H9 (cell line): ENCODE results near the gene HDAC3. TPM values are rescaled to one million over a fixed set of nuclear protein-coding genes. Genes with fewer than 3 reads are reported as not detected.
A peak's percentile ranks its signal among the peaks of the same experiment; 100 is the strongest.

Experiments
- DNase-seq: peaks from one replicate; pipeline ENCODE4 v3.0.0-alpha.2; 2017
- H2AFZ ChIP-seq: one replicate; pipeline ENCODE4 v1.6.1; 2013; ENCODE audit warnings: mild to moderate bottlenecking, low read length, control low read depth, moderate library complexity
- H2AK5ac ChIP-seq: 2 replicates; pipeline ENCODE4 v1.6.1; 2013; ENCODE audit warnings: low read length, control low read depth, mixed read lengths; ENCODE audit not compliant: insufficient read length
- H2BK120ac ChIP-seq: one replicate; pipeline ENCODE4 v1.6.1; 2013; ENCODE audit warnings: low read depth, mild to moderate bottlenecking, low read length, control low read depth, inconsistent platforms; ENCODE audit not compliant: poor library complexity, severe bottlenecking
- H2BK12ac ChIP-seq: 2 replicates; pipeline ENCODE4 v1.6.1; 2013; ENCODE audit warnings: low read length, control low read depth, mixed read lengths, low read depth; ENCODE audit not compliant: insufficient read length
- H2BK15ac ChIP-seq: 2 replicates; pipeline ENCODE4 v1.6.1; 2013; ENCODE audit warnings: low read depth, low read length, control low read depth
- H2BK20ac ChIP-seq: one replicate; pipeline ENCODE4 v1.6.1; 2013; ENCODE audit warnings: low read depth, mild to moderate bottlenecking, low read length, control low read depth, inconsistent platforms; ENCODE audit not compliant: poor library complexity, severe bottlenecking
- H2BK5ac ChIP-seq: 2 replicates; pipeline ENCODE4 v1.6.1; 2013; ENCODE audit warnings: low read length, control low read depth, mixed read lengths; ENCODE audit not compliant: insufficient read length
- H3K14ac ChIP-seq: 2 replicates; pipeline ENCODE4 v1.6.1; 2013; ENCODE audit warnings: low read length, control low read depth; ENCODE audit not compliant: insufficient read depth
- H3K18ac ChIP-seq: 2 replicates; pipeline ENCODE4 v1.6.1; 2013; ENCODE audit warnings: low read depth, mild to moderate bottlenecking, mixed read lengths, low read length, control low read depth; ENCODE audit not compliant: insufficient read length
- H3K23ac ChIP-seq: 2 replicates; pipeline ENCODE4 v1.6.1; 2013; ENCODE audit warnings: low read length, control low read depth, mixed read lengths, low read depth; ENCODE audit not compliant: insufficient read length
- H3K23me2 ChIP-seq: 2 replicates; pipeline ENCODE4 v1.6.1; 2013; ENCODE audit warnings: low read depth, mild to moderate bottlenecking, mixed read lengths, low read length, control low read depth; ENCODE audit not compliant: insufficient read length, poor library complexity, severe bottlenecking
- H3K27ac ChIP-seq: 2 replicates; pipeline ENCODE4 v1.5.1; 2013; ENCODE audit warnings: low read length, control low read depth, mixed read lengths, low read depth; ENCODE audit not compliant: insufficient read length
- H3K27me3 ChIP-seq: 2 replicates; pipeline ENCODE4 v1.6.1; 2013; ENCODE audit warnings: low read length, control low read depth, inconsistent platforms; ENCODE audit not compliant: insufficient read depth
- H3K4ac ChIP-seq: 2 replicates; pipeline ENCODE4 v1.6.1; 2013; ENCODE audit warnings: low read depth, mild to moderate bottlenecking, control low read depth, inconsistent platforms, low read length, moderate library complexity
- H3K4me1 ChIP-seq: 2 replicates; pipeline ENCODE4 v1.6.1; 2013; ENCODE audit warnings: low read length, control low read depth, inconsistent platforms; ENCODE audit not compliant: insufficient read depth
- H3K4me2 ChIP-seq: 2 replicates; pipeline ENCODE4 v1.6.1; 2013; ENCODE audit warnings: low read length, control low read depth, mixed read lengths; ENCODE audit not compliant: insufficient read length, insufficient read depth
- H3K56ac ChIP-seq: 2 replicates; pipeline ENCODE4 v1.6.1; 2013; ENCODE audit warnings: low read depth, mild to moderate bottlenecking, mixed read lengths, low read length, control low read depth; ENCODE audit not compliant: insufficient read length
- H3K79me1 ChIP-seq: 2 replicates; pipeline ENCODE4 v1.6.1; 2013; ENCODE audit warnings: low read depth, mild to moderate bottlenecking, moderate library complexity, low read length, control low read depth, inconsistent platforms; ENCODE audit not compliant: insufficient read depth, poor library complexity, severe bottlenecking
- H3K79me2 ChIP-seq: 2 replicates; pipeline ENCODE4 v1.6.1; 2013; ENCODE audit warnings: low read length, control low read depth, inconsistent platforms; ENCODE audit not compliant: insufficient read depth
- H3K9ac ChIP-seq: 2 replicates; pipeline ENCODE4 v1.6.1; 2013; ENCODE audit warnings: low read length, control low read depth, mixed read lengths; ENCODE audit not compliant: insufficient read length; ENCODE audit errors: extremely low read depth
- H3K9me3 ChIP-seq: one replicate; pipeline ENCODE4 v1.6.1; 2013; ENCODE audit warnings: low read depth, low read length, inconsistent platforms; ENCODE audit not compliant: control insufficient read depth
- H3T11ph ChIP-seq: one replicate; pipeline ENCODE4 v1.6.1; 2013; ENCODE audit warnings: mild to moderate bottlenecking, low read length, control low read depth, inconsistent platforms
- H4K20me1 ChIP-seq: one replicate; pipeline ENCODE4 v1.6.1; 2013; ENCODE audit not compliant: control insufficient read depth, insufficient read length, insufficient read depth
- H4K5ac ChIP-seq: 2 replicates; pipeline ENCODE4 v1.6.1; 2013; ENCODE audit warnings: low read depth, mild to moderate bottlenecking, mixed read lengths, low read length, control low read depth; ENCODE audit not compliant: insufficient read length
- H4K8ac ChIP-seq: replicated peaks from 2 replicates; pipeline ENCODE4 v1.6.1; 2013; ENCODE audit warnings: low read length, control low read depth, mixed read lengths, low read depth; ENCODE audit not compliant: insufficient read length
- H4K91ac ChIP-seq: 2 replicates; pipeline ENCODE4 v1.6.1; 2013; ENCODE audit warnings: low read depth, mild to moderate bottlenecking, moderate library complexity, mixed read lengths, low read length, control low read depth; ENCODE audit not compliant: insufficient read length
- H3K27ac Mint-ChIP-seq, 3 experiments: 2 replicates in 2 of 3; 3 replicates in 1 of 3; pipeline ENCODE4 v1.8.0; 2020 to 2021; ENCODE audit warnings: mixed read lengths in 3 of 3, mild to moderate bottlenecking in 1 of 3, moderate library complexity in 1 of 3
- H3K27me3 Mint-ChIP-seq: 2 replicates; pipeline ENCODE4 v1.8.0; 2021; ENCODE audit warnings: low read depth, mild to moderate bottlenecking, moderate library complexity, mixed read lengths
- H3K36me3 Mint-ChIP-seq, 3 experiments: 2 replicates in 2 of 3; 3 replicates in 1 of 3; pipeline ENCODE4 v1.8.0; 2020 to 2021; ENCODE audit warnings: low read depth in 3 of 3, mixed read lengths in 3 of 3; ENCODE audit not compliant: insufficient read depth in 1 of 3
- H3K4me1 Mint-ChIP-seq, 2 experiments: 2 replicates each; pipeline ENCODE4 v1.8.0; 2020; ENCODE audit warnings: mixed read lengths in 2 of 2
- H3K4me3 Mint-ChIP-seq, 2 experiments: 2 replicates in 1 of 2; 3 replicates in 1 of 2; pipeline ENCODE4 v1.8.0; 2020 to 2021; ENCODE audit warnings: mild to moderate bottlenecking in 2 of 2, mixed read lengths in 2 of 2, moderate library complexity in 1 of 2
- H3K9me3 Mint-ChIP-seq, 2 experiments: 2 replicates in 1 of 2; 3 replicates in 1 of 2; pipeline ENCODE4 v1.8.0; 2020; ENCODE audit warnings: mild to moderate bottlenecking in 2 of 2, mixed read lengths in 2 of 2, moderate library complexity in 1 of 2
- CTCF ChIP-seq: fragments of 200-600 bp; sonication (generic); conservative IDR thresholded peaks from 3 replicates; pipeline ENCODE4 v1.8.0; 2021; ENCODE audit warnings: antibody characterized with exemption, mild to moderate bottlenecking
- WGBS: extraction: QIAGEN DNeasy Blood & Tissue Kit; methylation state at CpG from one replicate; pipeline ENCODE4 v1.1.7; 2013; ENCODE audit warnings: missing lambda C conversion rate, low lambda C conversion rate, mixed read lengths; ENCODE audit not compliant: insufficient read length; ENCODE audit errors: extremely low coverage; 5-methylcytosine and 5-hydroxymethylcytosine counted together
- total RNA-seq: library from RNA; stranded (reverse); gene quantifications from 2 replicates; pipeline ENCODE4 v1.2.1, GENCODE V29; 2021

The HDAC3 gene
- total RNA-seq, 1 experiment from 2014 or later = 98.3 TPM

- no CpG with 5 or more reads among the region's 13 CpGs for WGBS
- no peaks in the 10 kb centered on the region for H3K27me3 ChIP-seq
- H3K27me3 Mint-ChIP-seq = no peaks in the 10 kb centered on the region
- H2BK120ac ChIP-seq = no peak overlapping the region
- H3K4me1 Mint-ChIP-seq = peaks cover 15 to 24% of the 10 kb centered on the region in 2 experiments
- H3T11ph ChIP-seq = no peak overlapping the region
- no peak overlapping the region for H2AK5ac ChIP-seq
- no peak overlapping the region for H3K18ac ChIP-seq
- H2BK5ac ChIP-seq = no peak overlapping the region
- peaks cover 35 to 51% (median 35%) of the 10 kb centered on the region in 3 experiments for H3K36me3 Mint-ChIP-seq
- H4K20me1 ChIP-seq = no peaks in the 10 kb centered on the region
- DNase-seq = peak; percentile 85
- H2BK12ac ChIP-seq = no peak overlapping the region
- H3K4me3 Mint-ChIP-seq = no peak overlapping the region
- H3K27ac ChIP-seq = no peak overlapping the region
- peak overlapping the region in 1 of 3 experiments; percentile 42; a peak in 1 of 7 replicates for H3K27ac Mint-ChIP-seq
- no peaks in the 10 kb centered on the region for H3K23me2 ChIP-seq
- H3K9me3 ChIP-seq = no peaks in the 10 kb centered on the region
- H3K14ac ChIP-seq = no peak overlapping the region
- H4K91ac ChIP-seq = no peak overlapping the region
- H3K4ac ChIP-seq = no peak overlapping the region
- no peak overlapping the region for H3K23ac ChIP-seq
- H2BK20ac ChIP-seq = no peak overlapping the region
- H3K79me2 ChIP-seq = no peaks in the 10 kb centered on the region
- no peak overlapping the region for H3K56ac ChIP-seq
- H2BK15ac ChIP-seq = no peak overlapping the region
- H3K9me3 Mint-ChIP-seq = no peaks in the 10 kb centered on the region
- no peaks in the 10 kb centered on the region for H3K4me1 ChIP-seq
- H3K4me2 ChIP-seq = no peak overlapping the region
- H4K5ac ChIP-seq = no peak overlapping the region
- TF ChIP-seq CTCF = peak; percentile 93
- H3K9ac ChIP-seq = no peak overlapping the region
- no peak overlapping the region for H2AFZ ChIP-seq
- no peak overlapping the region for H4K8ac ChIP-seq
- H3K79me1 ChIP-seq = no peaks in the 10 kb centered on the region
These were observed 28.2 kb upstream of the HDAC3 start for GRCh38 chr5:141664733-141665461.
